Omental fat pad (tissue), 4 donors: Measurements from ENCODE around the gene KRT86. TPM values are rescaled to one million over a fixed set of nuclear protein-coding genes. Genes with fewer than 3 reads are reported as not detected.
"Not testable (repeated sequence)": the region's sequence is repeated elsewhere in the genome, so short reads cannot be mapped to it uniquely, and the experiment has no call there.

Experiments
- ATAC-seq: fragments of 150-250 bp; one replicate; pipeline ENCODE4 v1.9.1; 2016; ENCODE audit warnings: mild to moderate bottlenecking, moderate library complexity; ENCODE audit not compliant: low FRiP score
- DNase-seq: peaks from one replicate; pipeline ENCODE4 v3.0.0-alpha.2; 2019; ENCODE audit warnings: low spot score
- total RNA-seq, 4 donors: library from RNA; depleted of rRNA; stranded (reverse); fragments of >200 nt; gene quantifications; one replicate each; pipeline ENCODE4 v1.1.0, GENCODE V29; 2016
- TF ChIP-seq, protein P1 (sequence below), 3 donors: fragments of 450-650 bp; IDR thresholded peaks; one replicate each; pipeline ENCODE4 v1.5.1; 2016 to 2017; ENCODE audit warnings: antibody characterized with exemption in 3 of 3, mild to moderate bottlenecking in 3 of 3, moderate library complexity in 2 of 3

KRT86 gene
- total RNA-seq, 4 donors from 2014 or later, result 0.37 TPM; not detected in 3

DNA sequence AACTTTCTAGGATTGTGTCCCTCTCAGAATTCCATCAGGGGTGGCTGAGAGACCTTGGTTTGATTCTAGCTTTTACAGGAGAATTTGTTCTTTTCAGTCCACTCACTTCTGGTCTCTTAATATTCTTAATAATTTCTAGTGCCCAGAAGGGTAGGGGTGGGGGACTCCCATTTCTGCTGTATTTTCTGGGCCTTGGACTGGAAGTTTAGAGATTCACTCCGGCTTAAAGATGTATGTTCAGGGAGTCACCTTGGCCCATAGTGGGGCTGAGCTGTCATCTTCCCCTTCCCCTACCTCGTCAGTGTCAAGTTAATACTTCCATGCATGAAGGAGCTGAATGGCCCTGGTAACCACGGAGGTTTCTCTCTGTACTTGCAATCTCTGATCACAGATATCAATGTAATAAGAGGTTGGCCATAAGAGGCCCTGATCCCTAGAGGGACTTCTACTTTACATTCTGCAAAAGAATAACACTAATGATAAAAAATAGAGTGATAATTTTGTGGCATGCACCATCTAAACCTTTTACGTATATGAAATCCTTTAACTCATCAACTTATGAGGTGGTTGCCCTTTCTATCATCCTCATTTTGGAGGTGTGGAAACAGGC is 10.2 kb downstream of the KRT86 start:
- ATAC-seq, result no peak
- TF ChIP-seq, protein P1, sequence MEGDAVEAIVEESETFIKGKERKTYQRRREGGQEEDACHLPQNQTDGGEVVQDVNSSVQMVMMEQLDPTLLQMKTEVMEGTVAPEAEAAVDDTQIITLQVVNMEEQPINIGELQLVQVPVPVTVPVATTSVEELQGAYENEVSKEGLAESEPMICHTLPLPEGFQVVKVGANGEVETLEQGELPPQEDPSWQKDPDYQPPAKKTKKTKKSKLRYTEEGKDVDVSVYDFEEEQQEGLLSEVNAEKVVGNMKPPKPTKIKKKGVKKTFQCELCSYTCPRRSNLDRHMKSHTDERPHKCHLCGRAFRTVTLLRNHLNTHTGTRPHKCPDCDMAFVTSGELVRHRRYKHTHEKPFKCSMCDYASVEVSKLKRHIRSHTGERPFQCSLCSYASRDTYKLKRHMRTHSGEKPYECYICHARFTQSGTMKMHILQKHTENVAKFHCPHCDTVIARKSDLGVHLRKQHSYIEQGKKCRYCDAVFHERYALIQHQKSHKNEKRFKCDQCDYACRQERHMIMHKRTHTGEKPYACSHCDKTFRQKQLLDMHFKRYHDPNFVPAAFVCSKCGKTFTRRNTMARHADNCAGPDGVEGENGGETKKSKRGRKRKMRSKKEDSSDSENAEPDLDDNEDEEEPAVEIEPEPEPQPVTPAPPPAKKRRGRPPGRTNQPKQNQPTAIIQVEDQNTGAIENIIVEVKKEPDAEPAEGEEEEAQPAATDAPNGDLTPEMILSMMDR (IDR thresholded peaks at IDR 0.05), result no peak
- DNase-seq, result no peak

DNA sequence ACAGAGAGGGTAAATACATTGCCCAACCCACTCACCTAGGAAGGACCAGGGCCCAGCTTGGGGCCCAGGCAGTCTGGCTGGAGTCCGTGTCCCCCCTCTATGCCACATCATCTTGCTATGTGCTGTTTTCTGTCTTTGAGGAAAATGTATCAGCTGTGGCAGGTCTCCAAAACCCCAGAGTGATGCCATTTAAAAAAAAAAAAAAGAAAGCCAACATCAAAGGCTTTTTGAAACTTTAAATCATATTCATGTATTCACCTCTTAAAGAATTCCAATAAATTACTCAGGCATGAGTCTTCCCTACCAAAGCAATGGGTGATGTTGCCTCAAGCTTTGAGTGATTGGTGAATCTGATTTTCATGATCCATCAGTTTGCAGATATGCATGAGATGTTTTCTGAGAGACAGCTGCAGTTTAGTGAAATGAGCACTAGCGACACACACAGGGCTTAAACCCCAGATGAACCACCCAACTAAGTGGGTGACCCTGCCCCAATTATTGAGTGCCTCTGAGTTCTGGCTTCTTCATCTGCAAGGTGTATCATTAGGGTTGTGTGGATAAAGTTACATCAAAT is 10.8 kb downstream of the KRT86 start:
- no peak for ATAC-seq
- TF ChIP-seq, protein P1 (IDR thresholded peaks at IDR 0.05), result no peak
- no peak for DNase-seq

DNA sequence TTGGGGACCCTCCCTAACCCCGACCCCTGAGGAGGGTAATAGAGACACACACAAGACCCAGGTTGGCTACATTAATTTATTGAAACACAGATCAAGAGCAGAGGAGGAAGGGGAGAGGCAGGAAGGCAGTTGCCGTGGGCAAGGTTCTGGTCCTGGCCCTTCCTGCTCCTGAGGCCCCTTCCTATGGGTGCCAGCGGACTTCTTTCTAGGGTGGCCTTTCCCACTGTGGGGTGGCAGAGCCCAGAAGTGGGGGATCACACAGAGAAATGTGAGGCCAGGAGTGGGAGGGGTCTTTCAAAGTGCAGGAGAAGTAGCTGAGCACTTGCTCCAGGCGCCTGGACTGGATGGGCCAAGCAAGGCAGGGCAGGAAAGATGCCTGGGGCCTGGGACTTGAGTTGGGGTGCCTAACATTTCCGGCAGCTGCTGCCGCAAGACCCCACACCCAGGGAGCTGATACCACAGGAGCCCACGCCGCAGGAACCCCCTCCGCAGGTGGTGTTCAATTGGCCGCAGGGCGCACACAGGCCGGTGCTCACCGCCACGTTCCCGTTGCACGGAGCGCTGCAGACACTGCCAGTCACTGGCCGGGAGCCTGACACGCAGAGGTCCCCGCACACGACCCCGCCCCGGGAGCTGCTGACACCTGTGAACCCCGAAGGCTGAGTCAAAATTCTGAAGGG is 11.5 kb downstream of the KRT86 start:
- TF ChIP-seq, protein P1 (IDR thresholded peaks at IDR 0.05), result no peak
- no peak for DNase-seq
- ATAC-seq, result no peak

DNA sequence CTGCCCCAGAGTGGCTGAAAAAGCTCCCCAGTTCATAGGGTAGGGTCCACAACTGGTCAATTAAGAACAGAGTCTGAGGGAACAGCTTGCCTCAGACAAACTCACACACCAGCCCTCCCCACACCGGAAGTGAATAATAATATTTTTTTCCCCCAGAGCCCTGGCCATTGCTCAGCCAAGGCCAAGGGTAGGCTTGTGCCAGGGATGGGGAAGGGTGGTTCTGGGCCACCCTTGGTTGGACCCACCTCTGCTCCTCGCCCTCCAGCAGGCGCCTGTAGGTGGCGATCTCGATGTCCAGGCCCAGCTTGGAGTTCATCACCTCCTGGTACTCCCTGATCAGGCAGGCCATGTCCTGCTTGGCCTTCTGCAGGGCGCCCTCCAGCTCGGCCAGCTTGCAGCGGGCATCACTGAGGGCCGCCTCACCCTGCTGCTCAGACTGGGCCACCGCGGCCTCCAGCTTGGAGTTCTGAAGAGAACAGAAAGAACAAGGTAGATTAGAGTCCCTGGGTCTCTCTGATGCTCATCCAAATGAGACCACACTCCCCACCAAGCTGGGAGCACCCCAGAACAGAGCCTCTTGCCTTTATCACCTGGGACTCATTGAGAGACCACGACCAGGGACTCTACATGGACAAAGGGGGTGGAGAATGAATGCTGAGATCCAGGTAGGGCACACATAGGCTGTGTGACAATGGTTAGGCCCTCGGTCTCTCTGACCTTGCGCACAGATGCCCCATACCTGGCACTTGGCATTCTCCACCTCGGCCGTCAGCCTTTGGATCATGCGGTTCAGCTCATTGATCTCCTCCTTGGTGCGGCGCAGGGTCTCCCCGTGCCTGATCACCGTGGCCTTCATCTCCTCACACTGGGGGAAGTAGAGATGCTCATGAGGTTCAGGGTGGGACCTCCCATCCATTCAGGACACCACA is 12.7 kb downstream of the KRT86 start:
- not testable (repeated sequence) for DNase-seq

DNA sequence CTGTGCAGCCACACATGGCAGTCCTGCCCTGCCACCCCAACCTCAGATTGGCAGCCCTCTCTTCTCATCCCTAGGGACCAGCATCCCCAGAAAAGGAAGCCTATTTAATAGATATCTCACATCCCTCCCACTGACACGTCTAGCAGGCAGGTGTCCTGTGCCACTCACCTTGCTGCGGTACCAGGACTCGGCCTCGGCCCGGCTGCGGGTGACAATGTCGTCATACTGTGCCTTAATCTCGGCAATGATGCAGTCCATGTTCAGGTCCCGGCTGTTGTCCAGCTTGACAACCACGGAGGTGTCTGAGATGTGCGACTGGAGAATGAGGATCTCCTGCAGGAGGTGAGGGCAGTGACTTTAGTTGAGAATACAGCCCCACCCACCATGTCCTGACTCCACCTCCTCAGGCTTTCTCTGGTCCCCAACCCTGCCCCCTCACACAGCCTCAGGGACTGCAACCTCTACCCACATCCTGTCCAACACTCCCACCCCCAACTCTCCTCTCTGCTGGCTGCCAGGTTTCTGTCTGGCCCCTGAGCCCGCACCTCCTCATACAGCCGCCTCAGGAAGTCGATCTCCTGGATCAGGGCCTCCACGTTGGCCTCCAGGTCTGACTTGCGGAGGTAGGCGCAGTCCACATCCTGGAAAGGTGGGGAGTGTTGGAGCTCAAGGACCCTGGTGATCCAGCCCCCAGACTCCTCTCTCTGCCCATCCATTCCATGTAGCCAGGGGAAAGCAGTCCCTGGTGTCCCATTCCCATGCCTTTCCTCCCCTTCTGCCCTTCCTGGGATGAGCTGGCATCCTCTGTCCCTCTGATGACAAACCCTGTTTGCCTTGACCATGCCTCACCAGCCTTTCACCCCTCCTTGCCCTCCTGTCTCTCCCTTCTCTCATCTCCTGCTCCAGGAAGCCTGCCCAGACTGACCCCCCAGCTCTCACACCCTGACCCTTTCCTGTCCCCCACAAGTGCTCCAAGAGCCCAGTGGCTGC is 13.7 kb downstream of the KRT86 start:
- not testable (repeated sequence) for DNase-seq, ATAC-seq

More for the DNA sequence above, 12.7 kb downstream of the KRT86 start:
- ATAC-seq, result not testable (repeated sequence)

DNA sequence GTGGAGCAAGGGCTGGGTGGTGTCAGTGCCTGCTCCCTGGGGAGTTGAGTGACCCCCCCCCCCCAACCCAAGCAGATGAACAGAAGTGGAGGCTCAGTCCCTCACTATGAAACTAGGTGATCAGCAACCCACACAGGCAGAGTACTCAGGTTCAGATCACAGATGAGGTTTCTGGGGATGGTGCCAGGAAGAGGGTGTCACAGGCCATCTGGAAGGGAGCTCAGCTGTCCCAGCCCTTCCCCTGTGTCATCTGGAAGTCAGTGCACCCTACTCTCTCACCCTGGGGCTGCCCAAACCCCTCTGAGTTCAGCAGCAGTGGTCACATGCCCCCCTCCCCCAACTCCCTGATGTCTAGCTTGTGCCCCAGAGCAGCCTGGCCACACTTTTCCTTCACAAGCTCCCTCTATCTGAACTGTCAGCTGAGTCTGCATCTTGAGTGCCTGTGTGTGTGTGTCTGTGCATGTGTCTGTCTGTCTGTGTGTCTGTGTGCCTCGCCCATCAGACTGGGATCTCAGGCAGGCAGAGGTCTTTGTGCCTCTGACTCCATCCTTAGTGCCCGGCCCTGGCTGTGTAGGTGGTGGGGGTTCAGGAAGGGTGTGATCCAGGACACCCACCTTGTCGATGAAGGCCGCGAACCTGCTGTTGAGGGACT is 16.2 kb downstream of the KRT86 start:
- not testable (repeated sequence) for DNase-seq, ATAC-seq

DNA sequence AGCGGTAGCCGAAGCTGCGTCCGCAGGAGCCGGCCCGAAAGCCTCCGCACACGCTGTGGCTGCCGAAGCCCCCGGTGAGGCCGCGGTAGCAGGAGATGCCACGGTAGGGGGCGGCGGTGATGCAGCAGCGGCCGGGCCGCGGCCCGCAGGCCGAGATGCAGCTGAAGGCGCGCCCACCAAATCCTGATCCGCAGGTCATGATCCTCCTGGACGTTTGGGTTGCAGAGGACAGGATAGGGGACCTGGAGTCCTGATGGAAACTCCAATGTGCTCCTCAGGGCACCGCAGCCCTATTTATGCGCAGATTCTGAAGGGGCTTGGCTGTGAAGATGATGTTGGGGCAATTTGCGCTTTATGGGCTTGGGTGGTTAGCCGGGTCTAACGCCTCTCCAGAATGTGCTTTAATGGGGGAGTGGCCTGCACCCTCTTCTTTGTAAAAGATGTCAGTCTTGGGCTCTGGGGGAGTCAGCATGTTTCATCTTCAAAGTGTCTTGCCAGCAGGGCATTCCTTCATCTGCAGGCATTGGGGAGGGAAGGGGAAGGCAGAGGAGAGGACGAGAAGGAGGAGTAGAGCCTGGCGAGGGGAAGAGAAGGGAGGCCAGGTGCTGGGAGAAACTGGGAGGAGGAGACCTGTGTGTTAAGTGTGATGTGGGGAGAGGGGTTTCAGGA is 17.0 kb downstream of the KRT86 start, which contains the start of gene KRT81:
Gene KRT81, minus strand, starts transcription at position 268 of the 669 bp plus-strand sequence. Its CDS starts 69 bp downstream, at position 199.
- ATAC-seq (peak; percentile 37), DNase-seq (no peak)
- TF ChIP-seq, protein P1 (IDR thresholded peaks at IDR 0.05), result no peak
